ENCODE data around the gene PDE7B.

Gene PDE7B

DNA sequence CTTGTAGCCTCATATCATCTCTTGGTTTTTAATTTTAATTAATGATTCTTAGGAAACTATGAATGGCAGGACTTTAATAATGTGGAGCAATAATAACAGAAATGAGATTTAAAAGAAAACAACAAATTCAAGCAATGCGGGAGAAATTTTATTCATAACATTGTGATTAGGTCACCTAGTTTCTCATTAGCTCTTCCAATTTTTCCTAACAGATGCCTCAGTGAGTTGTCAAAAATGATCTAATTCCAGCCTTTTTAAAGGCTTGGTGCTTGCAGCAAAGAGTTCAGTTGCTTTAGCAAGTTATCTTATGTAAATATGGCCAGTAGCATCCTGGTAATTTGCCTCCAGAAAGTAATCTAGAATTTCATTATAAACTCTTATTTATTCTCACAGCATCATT lies 20.4 kb downstream of the PDE7B start:
- Histone ChIP-seq H3K27me3 (replicated peaks; ENCODE audit: insufficient read depth, low read length) (no peaks in the 10 kb centered on the region), H2AFZ (ENCODE audit: low read length) (no peak overlapping the region), H3K36me3 (replicated peaks; ENCODE audit: insufficient read depth, low read length) (no peaks in the 10 kb centered on the region), H3K9me3 (replicated peaks; ENCODE audit: insufficient read depth, low read length) (no peaks in the 10 kb centered on the region), H3K4me2 (ENCODE audit: low read depth, low read length) (no peak overlapping the region), H4K20me1 (ENCODE audit: insufficient read depth, low read length) (no peaks in the 10 kb centered on the region), H3K9ac (ENCODE audit: low read length) (no peak overlapping the region), H3K27ac (ENCODE audit: low read length) (no peak overlapping the region), H3K4me3 (ENCODE audit: low read length) (no peak overlapping the region), H3K9me2 (replicated peaks; ENCODE audit: insufficient read depth, low read length) (no peaks in the 10 kb centered on the region), H3K4me1 (ENCODE audit: low read length) (no peaks in the 10 kb centered on the region), H3F3A (ENCODE audit: insufficient read depth, low read length) (no peaks in the 10 kb centered on the region), H3K79me2 (ENCODE audit: low read length) (no peaks in the 10 kb centered on the region)
- TF ChIP-seq EZH2 (optimal IDR thresholded peaks at IDR 0.05; ENCODE audit: low read depth, low read length) (no peak), EZH2phosphoT487 (IDR thresholded peaks at IDR 0.05; ENCODE audit: low read length) (no peak)
- TF ChIP-seq, protein P1, sequence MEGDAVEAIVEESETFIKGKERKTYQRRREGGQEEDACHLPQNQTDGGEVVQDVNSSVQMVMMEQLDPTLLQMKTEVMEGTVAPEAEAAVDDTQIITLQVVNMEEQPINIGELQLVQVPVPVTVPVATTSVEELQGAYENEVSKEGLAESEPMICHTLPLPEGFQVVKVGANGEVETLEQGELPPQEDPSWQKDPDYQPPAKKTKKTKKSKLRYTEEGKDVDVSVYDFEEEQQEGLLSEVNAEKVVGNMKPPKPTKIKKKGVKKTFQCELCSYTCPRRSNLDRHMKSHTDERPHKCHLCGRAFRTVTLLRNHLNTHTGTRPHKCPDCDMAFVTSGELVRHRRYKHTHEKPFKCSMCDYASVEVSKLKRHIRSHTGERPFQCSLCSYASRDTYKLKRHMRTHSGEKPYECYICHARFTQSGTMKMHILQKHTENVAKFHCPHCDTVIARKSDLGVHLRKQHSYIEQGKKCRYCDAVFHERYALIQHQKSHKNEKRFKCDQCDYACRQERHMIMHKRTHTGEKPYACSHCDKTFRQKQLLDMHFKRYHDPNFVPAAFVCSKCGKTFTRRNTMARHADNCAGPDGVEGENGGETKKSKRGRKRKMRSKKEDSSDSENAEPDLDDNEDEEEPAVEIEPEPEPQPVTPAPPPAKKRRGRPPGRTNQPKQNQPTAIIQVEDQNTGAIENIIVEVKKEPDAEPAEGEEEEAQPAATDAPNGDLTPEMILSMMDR (IDR thresholded peaks at IDR 0.05; ENCODE audit: low read length), result no peak
- no peak for DNase-seq

DNA sequence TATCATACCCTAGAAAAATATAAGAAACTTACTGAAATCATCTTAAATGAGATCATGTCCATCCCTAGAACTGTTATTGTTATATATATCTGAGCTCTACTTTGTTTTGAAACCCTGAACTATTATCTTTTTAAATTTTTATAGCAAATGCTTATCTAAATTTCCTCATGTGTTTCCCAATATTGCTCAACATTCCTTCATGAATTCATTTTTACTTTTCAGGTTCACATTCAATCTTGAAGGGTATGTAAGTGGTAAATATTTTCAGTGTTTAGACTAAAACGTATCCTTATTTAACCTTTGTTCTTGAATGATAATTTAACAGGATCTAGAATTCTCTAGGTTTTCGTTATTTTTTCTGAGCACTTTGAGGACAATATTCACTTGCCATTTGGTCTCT lies 23.9 kb downstream of the PDE7B start:
- Histone ChIP-seq H3K27ac (ENCODE audit: low read length) (no peak overlapping the region), H3K79me2 (ENCODE audit: low read length) (no peaks in the 10 kb centered on the region), H3F3A (ENCODE audit: insufficient read depth, low read length) (no peaks in the 10 kb centered on the region), H4K20me1 (ENCODE audit: insufficient read depth, low read length) (no peaks in the 10 kb centered on the region), H2AFZ (ENCODE audit: low read length) (no peak overlapping the region), H3K9ac (ENCODE audit: low read length) (no peak overlapping the region), H3K4me1 (ENCODE audit: low read length) (no peaks in the 10 kb centered on the region), H3K9me3 (replicated peaks; ENCODE audit: insufficient read depth, low read length) (no peaks in the 10 kb centered on the region), H3K36me3 (replicated peaks; ENCODE audit: insufficient read depth, low read length) (no peaks in the 10 kb centered on the region), H3K27me3 (replicated peaks; ENCODE audit: insufficient read depth, low read length) (no peaks in the 10 kb centered on the region), H3K4me3 (ENCODE audit: low read length) (no peak overlapping the region), H3K4me2 (ENCODE audit: low read depth, low read length) (no peak overlapping the region), H3K9me2 (replicated peaks; ENCODE audit: insufficient read depth, low read length) (no peaks in the 10 kb centered on the region)
- no peak for DNase-seq
- TF ChIP-seq EZH2 (optimal IDR thresholded peaks at IDR 0.05; ENCODE audit: low read depth, low read length), result no peak
- TF ChIP-seq, protein P1 (IDR thresholded peaks at IDR 0.05; ENCODE audit: low read length), result no peak
- no peak for TF ChIP-seq EZH2phosphoT487 (IDR thresholded peaks at IDR 0.05; ENCODE audit: low read length)

DNA sequence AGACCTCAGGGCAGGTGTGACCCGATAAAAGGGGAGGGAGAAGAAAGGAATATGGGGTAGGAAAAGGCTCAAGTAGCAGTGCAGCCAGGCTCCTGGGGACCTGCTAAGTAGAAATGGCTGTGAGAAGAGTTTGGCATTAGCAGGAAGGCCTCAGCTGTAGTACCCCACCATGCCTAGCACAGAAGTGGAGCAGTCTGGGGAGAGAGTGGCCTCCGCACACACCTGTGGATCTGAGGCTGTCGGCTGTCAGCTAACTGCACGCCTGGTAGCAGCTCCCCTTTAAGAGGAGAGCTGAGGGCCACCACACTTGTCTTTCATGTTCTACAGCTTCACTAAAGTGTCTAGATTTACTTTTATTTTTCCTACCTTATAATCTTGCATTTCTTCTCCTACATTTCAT lies 24.6 kb downstream of the PDE7B start:
- no peak for DNase-seq
- TF ChIP-seq, protein P1 (IDR thresholded peaks at IDR 0.05; ENCODE audit: low read length), result no peak
- TF ChIP-seq EZH2 (optimal IDR thresholded peaks at IDR 0.05; ENCODE audit: low read depth, low read length) (no peak), EZH2phosphoT487 (IDR thresholded peaks at IDR 0.05; ENCODE audit: low read length) (no peak)
- no peaks in the 10 kb centered on the region for H3K27me3 ChIP-seq (replicated peaks; ENCODE audit: insufficient read depth, low read length)
- H2AFZ ChIP-seq (ENCODE audit: low read length), result no peak overlapping the region
- H3K9me2 ChIP-seq (replicated peaks; ENCODE audit: insufficient read depth, low read length), result no peaks in the 10 kb centered on the region
- no peaks in the 10 kb centered on the region for H4K20me1 ChIP-seq (ENCODE audit: insufficient read depth, low read length)
- no peak overlapping the region for H3K9ac ChIP-seq (ENCODE audit: low read length)
- H3K4me3 ChIP-seq (ENCODE audit: low read length), result no peak overlapping the region
- no peaks in the 10 kb centered on the region for H3F3A ChIP-seq (ENCODE audit: insufficient read depth, low read length)
- no peaks in the 10 kb centered on the region for H3K36me3 ChIP-seq (replicated peaks; ENCODE audit: insufficient read depth, low read length)
- no peaks in the 10 kb centered on the region for H3K79me2 ChIP-seq (ENCODE audit: low read length)
- H3K27ac ChIP-seq (ENCODE audit: low read length), result no peak overlapping the region
- no peaks in the 10 kb centered on the region for H3K9me3 ChIP-seq (replicated peaks; ENCODE audit: insufficient read depth, low read length)
- peaks cover 4% of the 10 kb centered on the region; the same call in 1 of the 2 replicates for H3K4me1 ChIP-seq (ENCODE audit: low read length)
- no peak overlapping the region for H3K4me2 ChIP-seq (ENCODE audit: low read depth, low read length)

All from MM.1S (cell line).